Testis (tissue), 3 donors: ENCODE results near the gene RPS3. TPM values are rescaled to one million over a fixed set of nuclear protein-coding genes. Genes with fewer than 3 reads are reported as not detected.

Experiments
- DNase-seq: peaks from one replicate; pipeline ENCODE4 v3.0.0-alpha.2; 2019
- H3K27ac ChIP-seq, 2 donors: fragments of 200-600 bp; sonication (generic); one replicate each; pipeline ENCODE4 v1.5.1; 2019
- H3K27me3 ChIP-seq: fragments of 200-600 bp; sonication (generic); one replicate; pipeline ENCODE4 v1.5.1; 2019
- H3K36me3 ChIP-seq: fragments of 200-600 bp; sonication (generic); one replicate; pipeline ENCODE4 v1.5.1; 2017; ENCODE audit warnings: low read depth; ENCODE audit errors: missing control alignments
- H3K4me1 ChIP-seq: fragments of 200-600 bp; sonication (generic); one replicate; pipeline ENCODE4 v1.5.1; 2019
- H3K4me3 ChIP-seq, 2 donors: fragments of 200-600 bp; sonication (generic); one replicate each; pipeline ENCODE4 v1.5.1; 2017 to 2019
- H3K9me3 ChIP-seq: fragments of 200-600 bp; sonication (generic); one replicate; pipeline ENCODE4 v1.5.1; 2017
- POLR2A ChIP-seq: fragments of 450-650 bp; IDR thresholded peaks from one replicate; pipeline ENCODE4 v1.6.1; 2017; ENCODE audit warnings: antibody characterized with exemption, mild to moderate bottlenecking, moderate library complexity
- WGBS, 2 donors: methylation state at CpG; one replicate each; pipeline ENCODE4 v1.1.5; 2018; 5-methylcytosine and 5-hydroxymethylcytosine counted together
- intact Hi-C: fragments of 100-400 bp; cut with DNase I; formaldehyde crosslinking; loops from one replicate; pipeline ENCODE4 v1.15.1; 2023; ENCODE audit warnings: low total_unique reads
- polyA plus RNA-seq: library from polyadenylated mRNA; stranded (reverse); fragments of 350-450 nt; fragmentation: Illumina TruSeq; extraction: RNeasy Lipid Tissue Mini Kit (QIAGEN cat#74804); gene quantifications from one replicate; pipeline ENCODE4 v1.2.3, GENCODE V29; 2014; ENCODE audit warnings: low read depth, low replicate concordance; ENCODE audit not compliant: insufficient read depth
- total RNA-seq, 2 donors: library from RNA; depleted of rRNA; stranded (reverse); fragments of >200 nt; gene quantifications; one replicate each; pipeline ENCODE4 v1.2.3, GENCODE V29; 2016
- TF ChIP-seq, protein P1 (sequence below), 3 experiments: fragments of 450-650 bp in 2 of 3; fragments of 200-600 bp in 1 of 3; sonication (generic) in 1 of 3; IDR thresholded peaks; one replicate each; pipeline ENCODE4 v1.5.1; 2016 to 2019; ENCODE audit warnings: antibody characterized with exemption in 3 of 3, mild to moderate bottlenecking in 2 of 3, moderate library complexity in 1 of 3

The RPS3 gene
- total and polyA plus RNA-seq, 3 donors from 2014 or later, result 464 to 1,294 (median 925) TPM

DNA sequence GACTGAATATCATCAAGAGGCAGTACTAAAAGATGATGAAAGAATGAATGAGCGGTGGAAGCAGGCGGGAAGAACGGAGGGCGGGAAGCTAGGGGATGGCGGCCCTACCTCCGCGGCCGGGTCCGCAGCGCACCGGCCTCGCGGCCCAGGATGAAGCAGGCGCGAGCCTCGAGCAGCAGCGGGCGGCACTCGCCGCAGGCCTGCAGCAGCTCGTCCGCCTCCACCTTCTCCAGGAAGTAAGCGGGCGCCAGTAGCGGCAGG is 30.3 kb downstream of the RPS3 start:
- H3K36me3 ChIP-seq, result no peaks in the 10 kb centered on the region
- intact Hi-C loops, result no loop called here
- DNase-seq, result no peak
- peak overlapping the region; percentile 50 to 51 for H3K4me3 ChIP-seq
- H3K27me3 ChIP-seq, result no peaks in the 10 kb centered on the region
- H3K27ac ChIP-seq, result peak overlapping the region in 1 of 2 donors; percentile 61
- H3K9me3 ChIP-seq, result no peaks in the 10 kb centered on the region
- WGBS, 2 donors, result 14 to 18% methylated on average over 18 to 25 of the region's 25 CpGs
- no peak for TF ChIP-seq POLR2A
- TF ChIP-seq, protein P1, sequence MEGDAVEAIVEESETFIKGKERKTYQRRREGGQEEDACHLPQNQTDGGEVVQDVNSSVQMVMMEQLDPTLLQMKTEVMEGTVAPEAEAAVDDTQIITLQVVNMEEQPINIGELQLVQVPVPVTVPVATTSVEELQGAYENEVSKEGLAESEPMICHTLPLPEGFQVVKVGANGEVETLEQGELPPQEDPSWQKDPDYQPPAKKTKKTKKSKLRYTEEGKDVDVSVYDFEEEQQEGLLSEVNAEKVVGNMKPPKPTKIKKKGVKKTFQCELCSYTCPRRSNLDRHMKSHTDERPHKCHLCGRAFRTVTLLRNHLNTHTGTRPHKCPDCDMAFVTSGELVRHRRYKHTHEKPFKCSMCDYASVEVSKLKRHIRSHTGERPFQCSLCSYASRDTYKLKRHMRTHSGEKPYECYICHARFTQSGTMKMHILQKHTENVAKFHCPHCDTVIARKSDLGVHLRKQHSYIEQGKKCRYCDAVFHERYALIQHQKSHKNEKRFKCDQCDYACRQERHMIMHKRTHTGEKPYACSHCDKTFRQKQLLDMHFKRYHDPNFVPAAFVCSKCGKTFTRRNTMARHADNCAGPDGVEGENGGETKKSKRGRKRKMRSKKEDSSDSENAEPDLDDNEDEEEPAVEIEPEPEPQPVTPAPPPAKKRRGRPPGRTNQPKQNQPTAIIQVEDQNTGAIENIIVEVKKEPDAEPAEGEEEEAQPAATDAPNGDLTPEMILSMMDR (IDR thresholded peaks at IDR 0.05), result no peak
- H3K4me1 ChIP-seq, result no peaks in the 10 kb centered on the region

DNA sequence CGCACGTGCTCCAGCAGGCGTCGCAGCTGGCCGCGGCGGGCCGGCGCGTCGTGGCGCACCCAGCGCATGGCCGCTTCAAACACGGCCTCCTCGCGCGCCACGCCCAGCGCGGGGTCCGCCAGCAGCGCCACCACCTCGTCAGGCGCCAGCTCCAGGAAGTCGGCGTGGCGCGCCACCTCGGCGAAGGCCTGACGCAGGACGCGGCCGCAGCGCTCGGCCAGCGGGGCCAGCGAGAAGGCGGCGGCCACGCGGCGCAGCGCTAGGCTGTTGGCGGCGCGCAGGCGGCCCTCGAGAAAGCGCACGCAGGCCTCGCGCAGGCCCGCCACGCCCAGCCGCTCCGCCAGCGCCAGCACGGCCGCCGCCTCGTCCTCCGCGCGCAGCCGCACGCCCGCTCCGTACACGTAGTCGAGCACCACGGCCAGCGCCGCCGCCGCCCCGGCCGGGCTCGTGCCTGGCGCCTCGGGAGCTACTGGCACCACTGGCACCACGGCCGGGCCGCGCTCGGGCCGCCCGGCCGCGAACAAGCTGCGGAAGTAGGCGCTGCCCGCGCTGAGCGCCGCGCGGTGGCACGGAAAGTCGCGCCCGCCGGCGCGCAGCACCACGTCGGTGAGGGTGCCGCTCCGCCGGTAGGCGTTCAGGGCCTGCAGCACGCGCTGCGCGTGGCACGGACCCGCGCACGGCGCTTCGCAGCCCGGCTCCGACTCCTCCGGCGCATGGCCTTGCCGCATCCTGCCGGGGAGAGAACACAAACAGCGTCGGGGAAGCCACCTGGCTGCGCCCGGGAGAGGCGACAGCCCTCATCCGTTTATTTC is 30.8 kb downstream of the RPS3 start:
- DNase-seq, result peak; percentile 80
- WGBS, 2 donors, result 0 to 1% methylated on average over 13 to 107 of the region's 134 CpGs
- peak overlapping the region; percentile 50 to 55 for H3K4me3 ChIP-seq

DNA sequence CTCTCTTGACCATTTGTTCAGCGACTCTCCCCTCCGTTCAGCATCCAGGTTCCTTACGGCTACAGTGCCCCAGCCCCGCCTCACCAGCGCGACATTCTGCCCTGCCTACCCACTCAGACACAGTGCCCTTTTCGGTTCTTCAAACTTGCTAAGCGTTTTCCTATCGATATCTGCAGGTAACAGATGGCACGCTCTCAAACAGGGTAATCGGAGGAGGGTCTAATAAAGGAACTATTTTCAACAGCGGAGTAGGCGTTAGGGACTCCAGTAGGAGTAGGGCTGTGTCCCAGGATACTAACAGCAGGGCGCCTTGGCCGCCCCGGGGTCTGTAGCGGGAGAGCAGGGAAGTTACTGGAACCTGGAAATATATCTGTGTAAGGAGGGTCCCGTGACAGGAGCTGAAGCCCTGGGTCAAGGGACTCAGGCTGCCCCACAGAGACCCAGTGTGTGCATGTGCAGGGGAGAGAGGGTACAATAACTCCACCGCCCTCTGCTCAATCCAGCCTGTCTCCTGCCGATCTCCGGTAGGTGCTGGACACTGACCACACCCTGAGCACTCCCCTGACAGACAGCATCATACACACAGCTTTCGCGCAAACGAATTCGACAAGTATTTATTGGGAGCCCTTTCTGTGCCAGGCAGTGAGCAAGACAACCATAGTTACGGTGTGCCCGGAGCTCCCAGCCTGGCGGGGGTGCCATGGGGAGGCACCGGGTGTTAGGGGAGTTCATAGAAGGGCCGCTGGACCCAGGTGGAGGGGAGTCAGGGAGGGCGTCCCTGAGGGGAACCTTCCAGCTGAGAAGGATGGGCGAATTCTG is 31.6 kb downstream of the RPS3 start:
- H3K36me3 ChIP-seq, result no peaks in the 10 kb centered on the region
- H3K27ac ChIP-seq, result peak overlapping the region in 1 of 2 donors; percentile 61
- WGBS, 2 donors, result 19 to 31% methylated on average over 26 to 32 of the region's 32 CpGs
- intact Hi-C loops, result no loop called here
- H3K9me3 ChIP-seq, result no peaks in the 10 kb centered on the region
- H3K27me3 ChIP-seq, result no peaks in the 10 kb centered on the region
- H3K4me3 ChIP-seq, result peak overlapping the region; percentile 50 to 55
- H3K4me1 ChIP-seq, result no peaks in the 10 kb centered on the region
- no peak for TF ChIP-seq POLR2A
- TF ChIP-seq, protein P1 (IDR thresholded peaks at IDR 0.05), result no peak
- DNase-seq, result no peak

More for the DNA sequence above, 30.8 kb downstream of the RPS3 start:
- Histone ChIP-seq H3K27me3 (no peaks in the 10 kb centered on the region), H3K9me3 (no peaks in the 10 kb centered on the region), H3K4me1 (no peaks in the 10 kb centered on the region), H3K27ac (peak overlapping the region in 1 of 2 donors; percentile 61), H3K36me3 (no peaks in the 10 kb centered on the region)
- intact Hi-C loops, result no loop called here
- no peak for TF ChIP-seq POLR2A

DNA sequence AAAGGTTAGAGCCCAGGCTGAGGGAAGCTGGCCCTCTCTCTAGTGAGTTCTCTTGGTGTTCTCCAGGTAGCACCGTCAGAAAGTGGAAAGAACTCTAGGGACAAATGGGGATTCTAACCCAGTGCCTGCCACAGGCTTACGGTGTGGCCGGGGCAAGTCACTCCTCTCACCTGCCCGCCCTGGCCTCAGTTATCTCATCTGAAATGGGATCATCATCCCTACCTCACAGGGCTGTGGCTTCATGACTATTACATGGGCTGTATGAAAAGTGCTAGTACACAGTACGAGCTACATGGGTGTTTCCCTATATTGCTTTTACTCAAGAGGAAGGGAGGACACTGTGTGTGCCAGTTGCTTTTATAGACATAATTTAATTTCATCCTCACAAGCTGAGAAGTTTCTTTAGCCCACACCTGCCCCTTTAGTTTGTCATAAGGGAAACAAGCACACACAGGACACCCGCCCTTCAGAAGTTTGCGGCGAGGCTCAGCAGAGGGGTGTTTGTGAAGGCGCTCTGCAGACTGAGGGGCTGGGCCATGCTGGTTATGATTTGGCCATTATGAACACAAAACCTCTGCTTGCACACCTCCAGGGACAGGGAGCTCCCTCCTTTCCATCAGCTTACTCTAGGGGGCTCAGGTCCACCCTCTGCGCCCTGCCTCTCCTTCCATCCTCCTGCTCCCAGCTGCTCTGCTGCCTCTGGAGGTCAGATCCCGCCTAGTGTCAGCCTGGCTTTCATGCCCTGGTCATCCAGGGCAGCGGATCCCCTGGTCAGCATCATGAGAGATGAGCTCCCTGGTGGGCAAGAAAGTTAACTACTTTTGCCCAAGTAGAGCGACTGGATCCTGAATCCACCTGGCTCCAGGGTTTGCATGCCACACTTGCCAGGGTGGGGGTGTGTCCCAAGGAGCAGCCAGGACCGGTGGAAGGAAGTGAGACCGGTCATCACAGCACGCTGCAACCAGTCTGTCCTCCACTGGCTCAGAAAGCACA is 32.5 kb downstream of the RPS3 start:
- DNase-seq, result no peak
- Histone ChIP-seq H3K27ac (no peak overlapping the region), H3K9me3 (no peaks in the 10 kb centered on the region), H3K4me3 (no peak overlapping the region), H3K27me3 (no peaks in the 10 kb centered on the region), H3K4me1 (no peaks in the 10 kb centered on the region), H3K36me3 (no peaks in the 10 kb centered on the region)
- intact Hi-C loops, result no loop called here
- WGBS, 2 donors, result 32 to 57% methylated on average over 15 to 16 of the region's 16 CpGs
- TF ChIP-seq POLR2A, result no peak
- TF ChIP-seq, protein P1 (IDR thresholded peaks at IDR 0.05), result no peak
